HG03060 (cell line): Measurements from ENCODE around the gene C2CD4C.
"Not testable (repeated sequence)": the region's sequence is repeated elsewhere in the genome, so short reads cannot be mapped to it uniquely, and the experiment has no call there.

Source experiments
- ATAC-seq: cut with Tn5 transposase; IDR thresholded peaks from one replicate; pipeline ENCODE4 v1.9.1; 2021; ENCODE audit warnings: low read depth, moderate number of reproducible peaks; ENCODE audit not compliant: unreplicated experiment

C2CD4C gene

GRCh38 chr19:386189-386588 lies 22.8 kb downstream of the C2CD4C start:
- ATAC-seq, result not testable (repeated sequence)

GRCh38 chr19:384799-385169 lies 24.2 kb downstream of the C2CD4C start:
- no peak for ATAC-seq

GRCh38 chr19:383922-384798 lies 24.8 kb downstream of the C2CD4C start:
- ATAC-seq, result no peak

- no peak for ATAC-seq
Observed at GRCh38 chr19:383040-383439, 25.9 kb downstream of the C2CD4C start.

- ATAC-seq, result not testable (repeated sequence)
Observed at GRCh38 chr19:382578-382977, 26.4 kb downstream of the C2CD4C start.

GRCh38 chr19:381901-382300 lies 27.0 kb downstream of the C2CD4C start:
- ATAC-seq, result not testable (repeated sequence)

GRCh38 chr19:380618-381219 lies 28.2 kb downstream of the C2CD4C start:
- not testable (repeated sequence) for ATAC-seq

- no peak for ATAC-seq
Observed at GRCh38 chr19:379796-380195, 29.2 kb downstream of the C2CD4C start.

GRCh38 chr19:378706-379105 lies 30.2 kb downstream of the C2CD4C start:
- ATAC-seq, result no peak

- ATAC-seq, result no peak
Observed at GRCh38 chr19:377801-378581, 31.0 kb downstream of the C2CD4C start.

- ATAC-seq, result no peak
Observed at GRCh38 chr19:376111-376470, 32.9 kb downstream of the C2CD4C start.

- no peak for ATAC-seq
Observed at GRCh38 chr19:375395-376110, 33.4 kb downstream of the C2CD4C start.

- no peak for ATAC-seq
Observed at GRCh38 chr19:374886-375235, 34.1 kb downstream of the C2CD4C start.

- no peak for ATAC-seq
Observed at GRCh38 chr19:374183-374885, 34.6 kb downstream of the C2CD4C start.

GRCh38 chr19:373391-374182 lies 35.4 kb downstream of the C2CD4C start:
- no peak for ATAC-seq

GRCh38 chr19:372306-372890 lies 36.5 kb downstream of the C2CD4C start:
- ATAC-seq, result no peak

- ATAC-seq, result no peak
Observed at GRCh38 chr19:371501-372168, 37.3 kb downstream of the C2CD4C start.

- ATAC-seq, result no peak
Observed at GRCh38 chr19:370641-371330, 38.2 kb downstream of the C2CD4C start.
